Right atrium auricular region (tissue), 2 donors: ENCODE results near the gene MRPS9. TPM values are rescaled to one million over a fixed set of nuclear protein-coding genes. Genes with fewer than 3 reads are reported as not detected.

Experiments
- DNase-seq: peaks from one replicate; pipeline ENCODE4 v3.0.0-alpha.2; 2019; ENCODE audit warnings: low spot score
- H3K27ac ChIP-seq, 2 donors: fragments of 200-600 bp; sonication (generic); 1 replicate in 1 of 2; 2 replicates in 1 of 2; pipeline ENCODE4 v1.5.1; 2016 to 2019
- H3K27me3 ChIP-seq, 2 donors: fragments of 200-600 bp; sonication (generic); one replicate each; pipeline versions ENCODE4 v1.5.1 to v1.6.0; 2017 to 2019
- H3K36me3 ChIP-seq: fragments of 200-600 bp; sonication (generic); one replicate; pipeline ENCODE4 v1.5.1; 2016
- H3K4me1 ChIP-seq, 2 donors: fragments of 200-600 bp; sonication (generic); one replicate each; pipeline versions ENCODE4 v1.5.1 to v1.6.0; 2017 to 2019
- H3K4me3 ChIP-seq, 2 donors: fragments of 200-600 bp; sonication (generic); 1 replicate in 1 of 2; 2 replicates in 1 of 2; pipeline ENCODE4 v1.5.1; 2017 to 2019; ENCODE audit warnings: mild to moderate bottlenecking in 1 of 2, moderate library complexity in 1 of 2
- H3K9me3 ChIP-seq, 2 donors: fragments of 200-600 bp; sonication (generic); one replicate each; pipeline ENCODE4 v1.5.1; 2019
- total RNA-seq, 2 donors: library from RNA; depleted of rRNA; stranded (reverse); fragments of >200 nt; gene quantifications; one replicate each; pipeline ENCODE4 v1.1.0, GENCODE V29; 2016
- TF ChIP-seq, protein P1 (sequence below), 2 donors: fragments of 200-600 bp; sonication (generic); IDR thresholded peaks; one replicate each; pipeline ENCODE4 v1.5.1; 2019; ENCODE audit warnings: antibody characterized with exemption in 2 of 2

MRPS9 gene
- total RNA-seq, 2 donors from 2014 or later = 29.0 to 51.4 TPM

- Histone ChIP-seq H3K9me3 (no peaks in the 10 kb centered on the region), H3K27ac (no peak overlapping the region), H3K4me3 (no peak overlapping the region), H3K4me1 (no peaks in the 10 kb centered on the region), H3K36me3 (no peaks in the 10 kb centered on the region), H3K27me3 (no peaks in the 10 kb centered on the region)
- TF ChIP-seq, protein P1, sequence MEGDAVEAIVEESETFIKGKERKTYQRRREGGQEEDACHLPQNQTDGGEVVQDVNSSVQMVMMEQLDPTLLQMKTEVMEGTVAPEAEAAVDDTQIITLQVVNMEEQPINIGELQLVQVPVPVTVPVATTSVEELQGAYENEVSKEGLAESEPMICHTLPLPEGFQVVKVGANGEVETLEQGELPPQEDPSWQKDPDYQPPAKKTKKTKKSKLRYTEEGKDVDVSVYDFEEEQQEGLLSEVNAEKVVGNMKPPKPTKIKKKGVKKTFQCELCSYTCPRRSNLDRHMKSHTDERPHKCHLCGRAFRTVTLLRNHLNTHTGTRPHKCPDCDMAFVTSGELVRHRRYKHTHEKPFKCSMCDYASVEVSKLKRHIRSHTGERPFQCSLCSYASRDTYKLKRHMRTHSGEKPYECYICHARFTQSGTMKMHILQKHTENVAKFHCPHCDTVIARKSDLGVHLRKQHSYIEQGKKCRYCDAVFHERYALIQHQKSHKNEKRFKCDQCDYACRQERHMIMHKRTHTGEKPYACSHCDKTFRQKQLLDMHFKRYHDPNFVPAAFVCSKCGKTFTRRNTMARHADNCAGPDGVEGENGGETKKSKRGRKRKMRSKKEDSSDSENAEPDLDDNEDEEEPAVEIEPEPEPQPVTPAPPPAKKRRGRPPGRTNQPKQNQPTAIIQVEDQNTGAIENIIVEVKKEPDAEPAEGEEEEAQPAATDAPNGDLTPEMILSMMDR (IDR thresholded peaks at IDR 0.05) = no peak
- no peak for DNase-seq
These were observed 52.2 kb downstream of the MRPS9 start for GRCh38 chr2:105090091-105090490.

GRCh38 chr2:105092797-105093196 lies 54.9 kb downstream of the MRPS9 start:
- peaks cover 9% of the 10 kb centered on the region for H3K36me3 ChIP-seq
- TF ChIP-seq, protein P1 (IDR thresholded peaks at IDR 0.05) = no peak
- DNase-seq = no peak
- H3K9me3 ChIP-seq = no peaks in the 10 kb centered on the region
- H3K4me3 ChIP-seq = no peak overlapping the region
- H3K27me3 ChIP-seq = no peaks in the 10 kb centered on the region
- H3K4me1 ChIP-seq = no peaks in the 10 kb centered on the region
- no peak overlapping the region for H3K27ac ChIP-seq

- Histone ChIP-seq H3K4me1 (no peaks in the 10 kb centered on the region), H3K9me3 (no peaks in the 10 kb centered on the region), H3K36me3 (peaks cover 31% of the 10 kb centered on the region), H3K27ac (no peak overlapping the region), H3K27me3 (no peaks in the 10 kb centered on the region), H3K4me3 (no peak overlapping the region)
- TF ChIP-seq, protein P1 (IDR thresholded peaks at IDR 0.05) = no peak
- DNase-seq = no peak
These were observed 61.3 kb downstream of the MRPS9 start for GRCh38 chr2:105099153-105099552.

- peaks cover 31% of the 10 kb centered on the region for H3K36me3 ChIP-seq
- no peaks in the 10 kb centered on the region for H3K4me1 ChIP-seq
- H3K27ac ChIP-seq = no peak overlapping the region
- no peaks in the 10 kb centered on the region for H3K27me3 ChIP-seq
- TF ChIP-seq, protein P1 (IDR thresholded peaks at IDR 0.05) = no peak
- no peak overlapping the region for H3K4me3 ChIP-seq
- DNase-seq = no peak
- H3K9me3 ChIP-seq = no peaks in the 10 kb centered on the region
These were observed 62.4 kb downstream of the MRPS9 start for GRCh38 chr2:105100046-105100840.

DNA sequence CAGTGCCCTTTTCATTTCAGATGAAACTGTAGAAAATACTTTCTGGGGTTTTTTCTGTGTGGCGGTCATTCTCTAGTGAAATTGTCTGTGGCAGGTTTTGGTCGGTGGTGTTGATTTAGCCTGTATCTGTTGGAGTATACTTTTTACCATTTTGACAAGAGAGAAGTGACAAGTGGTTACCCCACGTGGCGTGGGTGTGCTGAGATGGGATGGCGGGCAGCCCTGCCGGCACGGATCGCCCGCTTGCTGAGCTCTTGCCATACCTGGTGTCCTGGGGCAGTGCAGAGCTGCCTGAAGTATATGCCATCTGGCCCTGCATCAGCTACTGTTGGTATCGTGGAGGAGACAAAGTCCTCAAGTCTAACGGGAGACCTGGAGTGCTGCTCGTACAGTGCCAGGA lies 64.1 kb downstream of the MRPS9 start:
- Histone ChIP-seq H3K27ac (no peak overlapping the region), H3K4me1 (no peaks in the 10 kb centered on the region), H3K27me3 (no peaks in the 10 kb centered on the region), H3K36me3 (peaks cover 30% of the 10 kb centered on the region), H3K9me3 (no peaks in the 10 kb centered on the region), H3K4me3 (no peak overlapping the region)
- TF ChIP-seq, protein P1 (IDR thresholded peaks at IDR 0.05) = no peak
- no peak for DNase-seq
